Measurements from ENCODE around the gene FAM216B.

FAM216B gene

GRCh38 chr13:42834946-42835345 is 53.6 kb downstream of the FAM216B start:
- DNase-seq (ENCODE audit: low spot score): no peak

- DNase-seq (ENCODE audit: low spot score): no peak
These were observed 55.7 kb downstream of the FAM216B start for GRCh38 chr13:42836930-42837690.

Measured in globus pallidus (tissue), 1 donor.